Breast epithelium (tissue), 3 donors: ENCODE data around the gene DAB2IP.

Experiments used
- CTCF ChIP-seq, 3 donors: fragments of 450-650 bp; IDR thresholded peaks; one replicate each; pipeline ENCODE4 v1.5.1; 2016 to 2017; ENCODE audit warnings: antibody characterized with exemption in 3 of 3, mild to moderate bottlenecking in 3 of 3, moderate library complexity in 3 of 3
- POLR2AphosphoS5 ChIP-seq, 3 donors: sonication (generic); formaldehyde crosslinking; IDR thresholded peaks; one replicate each; pipeline ENCODE4 v1.6.1; 2017; ENCODE audit warnings: antibody characterized with exemption in 3 of 3

DNA sequence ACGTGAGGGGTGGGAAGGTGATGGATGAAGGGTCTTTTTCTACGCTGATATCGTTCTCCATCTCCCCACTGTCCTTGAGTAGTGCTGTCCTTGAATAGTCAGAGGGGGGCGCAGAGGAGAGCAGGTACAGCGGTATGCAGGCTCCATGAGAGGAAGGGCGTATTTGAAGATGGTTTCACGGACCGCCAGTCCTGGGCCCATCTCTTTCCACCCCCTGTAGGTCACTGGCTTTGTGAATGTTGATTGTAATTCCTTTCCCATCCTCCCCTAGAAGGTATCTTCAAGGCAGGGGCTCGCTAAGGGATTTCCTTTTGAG lies 40.8 kb upstream of the DAB2IP start:
- TF ChIP-seq POLR2AphosphoS5 (IDR thresholded peaks at IDR 0.05): no peak
- TF ChIP-seq CTCF (IDR thresholded peaks at IDR 0.05): no peak
